K562 (cell line): ENCODE data around the gene NUTF2. TPM values are rescaled to one million over a fixed set of nuclear protein-coding genes. Genes with fewer than 3 reads are reported as not detected.

Experiments
- DACH1 ChIP-seq: fragments of 450-650 bp; IDR thresholded peaks from 2 replicates; pipeline ENCODE4 v1.6.1; 2018; ENCODE audit not compliant: partially characterized antibody
- HDAC1 ChIP-seq, 2 experiments: fragments of 450-650 bp; IDR thresholded peaks; 2 replicates each; pipeline ENCODE4 v1.6.1; 2016 to 2017; ENCODE audit warnings: inconsistent platforms in 1 of 2, mild to moderate bottlenecking in 1 of 2, moderate library complexity in 1 of 2
- IRF2 ChIP-seq: sonication (generic); formaldehyde crosslinking; IDR thresholded peaks from 2 replicates; pipeline ENCODE4 v1.8.1; 2022; ENCODE audit warnings: mild to moderate bottlenecking, missing genetic modification reagents
- JUNB ChIP-seq: fragments of 450-650 bp; formaldehyde crosslinking; conservative IDR thresholded peaks from 2 replicates; pipeline ENCODE4 v1.4.0; 2020; ENCODE audit warnings: mild to moderate bottlenecking
- LARP7 ChIP-seq: fragments of 450-650 bp; IDR thresholded peaks from 2 replicates; pipeline ENCODE4 v1.6.1; 2016
- NR2C2 ChIP-seq, 2 experiments: fragments of 200-800 bp in 1 of 2; sonication (Bioruptor generic) in 1 of 2; sonication (generic) in 1 of 2; formaldehyde crosslinking in 1 of 2; IDR thresholded peaks; 2 replicates each; pipeline versions ENCODE4 v1.6.1 to v1.8.0; 2016 to 2022; ENCODE audit warnings: mild to moderate bottlenecking in 1 of 2, missing compliant biosample characterization in 1 of 2, missing genetic modification characterization in 1 of 2, missing genetic modification reagents in 1 of 2
- REST ChIP-seq, 2 experiments: fragments of 450-650 bp; formaldehyde crosslinking in 1 of 2; IDR thresholded peaks; 2 replicates each; pipeline versions ENCODE4 v1.4.0 to v1.6.1; 2014 to 2020; ENCODE audit warnings: mild to moderate bottlenecking in 2 of 2, borderline replicate concordance in 1 of 2, low read depth in 1 of 2
- SMC3 ChIP-seq: conservative IDR thresholded peaks from 2 replicates; pipeline ENCODE4 v1.6.1; 2011; ENCODE audit warnings: low read depth, low read length, improper control_type of control experiment; ENCODE audit not compliant: insufficient read depth
- WHSC1 ChIP-seq: IDR thresholded peaks from one replicate; pipeline ENCODE4 v1.6.1; 2012; ENCODE audit warnings: low read length, control low read depth, inconsistent platforms
- ZBTB17 ChIP-seq: fragments of 450-650 bp; formaldehyde crosslinking; IDR thresholded peaks from 2 replicates; pipeline ENCODE4 v1.4.0; 2020; ENCODE audit warnings: mild to moderate bottlenecking
- ZNF316 ChIP-seq: fragments of 450-650 bp; IDR thresholded peaks from 2 replicates; pipeline ENCODE4 v1.6.1; 2016
- ZNF57 ChIP-seq: fragments of 450-650 bp; formaldehyde crosslinking; IDR thresholded peaks from 2 replicates; pipeline ENCODE4 v1.4.0; 2020; ENCODE audit warnings: mild to moderate bottlenecking, moderate library complexity
- ZNF668 ChIP-seq: fragments of 250-450 bp; sonication (Bioruptor Pico); IDR thresholded peaks from 2 replicates; pipeline ENCODE4 v1.8.0; 2022; ENCODE audit warnings: mild to moderate bottlenecking, inconsistent platforms
- polyA plus RNA-seq, 8 experiments: library from polyadenylated mRNA; depleted of rRNA in 4 of 8; stranded (reverse) in 5 of 8; unstranded in 3 of 8; fragments of >200 nt; fragmentation: Nextera tagmentation in 2 of 8; fragmentation: Illumina TruSeq in 1 of 8; extraction: Ambion mirVana in 2 of 8; extraction: Trizol in 1 of 8; gene quantifications; 2 replicates each; pipeline versions ENCODE4 v1.2.1 to v1.2.3, GENCODE V29; 2011 to 2014; ENCODE audit warnings: inconsistent platforms in 1 of 8, missing spikeins in 1 of 8
- total RNA-seq, 7 experiments: library from RNA; depleted of rRNA in 6 of 7; stranded (reverse); fragments of >200 nt in 6 of 7; fragmentation: Illumina TruSeq in 2 of 7; extraction: Trizol in 2 of 7; gene quantifications; 2 replicates each; pipeline versions ENCODE4 v1.2.1 to v1.2.3, GENCODE V29; 2011 to 2021; ENCODE audit warnings: low replicate concordance in 1 of 7
- TF ChIP-seq, protein P1 (sequence below), 2 experiments: fragments of 450-650 bp in 1 of 2; sonication (generic) in 1 of 2; formaldehyde crosslinking in 1 of 2; IDR thresholded peaks in 1 of 2; conservative IDR thresholded peaks in 1 of 2; 2 replicates each; pipeline versions ENCODE4 v1.6.1 to v1.8.1; 2016 to 2023; ENCODE audit warnings: mild to moderate bottlenecking in 2 of 2, moderate library complexity in 2 of 2, inconsistent platforms in 1 of 2, missing genetic modification reagents in 1 of 2
- TF ChIP-seq, protein P2 (sequence below), 2 experiments: IDR thresholded peaks; 2 replicates each; pipeline ENCODE4 v1.6.1; 2011; ENCODE audit warnings: borderline replicate concordance in 1 of 2, control low read depth in 1 of 2, low read depth in 1 of 2, low read length in 1 of 2, mild to moderate bottlenecking in 1 of 2, mixed read lengths in 1 of 2, moderate library complexity in 1 of 2; ENCODE audit not compliant: insufficient read depth in 1 of 2, insufficient read length in 1 of 2, poor library complexity in 1 of 2, severe bottlenecking in 1 of 2; ENCODE audit errors: extremely low read depth in 1 of 2

NUTF2 gene
- total and polyA plus RNA-seq, 9 of the 15 experiments (the other 6 are each of a cell fraction or from before 2014, with no cell fraction given), result 106 to 248 (median 147) TPM

DNA sequence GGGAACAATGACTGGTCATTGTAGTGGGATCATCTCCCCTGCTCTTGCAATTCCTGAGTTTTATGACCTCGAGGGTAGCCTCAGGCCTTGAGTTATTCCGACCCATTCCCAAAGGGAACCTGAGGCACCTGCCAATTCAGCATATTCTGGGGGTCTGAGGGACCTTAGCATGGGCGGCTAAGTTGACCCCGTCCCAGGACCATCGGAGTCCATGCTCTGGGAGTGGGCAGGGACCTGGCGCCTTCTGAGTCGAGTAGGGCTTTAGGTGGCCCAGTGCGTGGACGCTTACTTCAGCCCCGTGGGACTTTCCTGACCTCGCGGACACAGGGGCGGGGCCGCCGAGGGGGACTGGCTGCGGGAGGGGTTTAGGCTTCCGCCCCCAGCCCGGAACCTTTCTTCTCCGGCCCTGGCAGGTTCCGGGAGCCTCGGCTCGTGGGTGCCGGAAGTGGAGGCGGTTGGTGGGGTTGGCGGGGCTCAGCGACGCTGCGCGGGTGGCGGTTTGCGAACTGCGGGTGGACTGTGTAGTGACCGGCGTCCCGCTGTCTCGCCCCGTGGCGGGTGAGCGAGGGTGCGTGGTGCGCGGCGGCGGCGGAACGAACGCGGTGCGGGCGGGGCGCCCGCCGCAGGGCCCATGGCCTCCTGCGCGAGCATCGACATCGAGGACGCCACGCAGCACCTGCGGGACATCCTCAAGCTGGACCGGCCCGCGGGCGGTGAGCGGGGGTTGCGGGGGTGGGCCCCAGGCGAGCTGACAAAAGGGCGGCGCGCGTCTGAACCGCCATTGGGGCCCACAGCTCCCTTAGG is 26.1 kb downstream of the NUTF2 start, which contains the start of gene EDC4 (continued):
- peak; percentile 67; the same call in 1 of the 2 replicates for TF ChIP-seq NR2C2 (CRISPR knock-in tag; IDR thresholded peaks at IDR 0.05)
- TF ChIP-seq NR2C2 (tag; IDR thresholded peaks at IDR 0.05), result peak; percentile 88
- TF ChIP-seq LARP7, result no peak
- TF ChIP-seq, protein P1, sequence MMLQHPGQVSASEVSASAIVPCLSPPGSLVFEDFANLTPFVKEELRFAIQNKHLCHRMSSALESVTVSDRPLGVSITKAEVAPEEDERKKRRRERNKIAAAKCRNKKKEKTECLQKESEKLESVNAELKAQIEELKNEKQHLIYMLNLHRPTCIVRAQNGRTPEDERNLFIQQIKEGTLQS (IDR thresholded peaks at IDR 0.05), result no peak
- TF ChIP-seq, protein P1 (CRISPR knock-in tag; conservative IDR thresholded peaks at IDR 0.05), result no peak
- no peak for TF ChIP-seq IRF2
- TF ChIP-seq SMC3, result 0 out of 2 replicates have a peak, but pooled peaks have one; percentile 41
- peak; percentile 74 for TF ChIP-seq ZNF316
- TF ChIP-seq REST (IDR thresholded peaks at IDR 0.05; ENCODE audit: borderline replicate concordance), result 0 out of 2 replicates have a peak, but pooled peaks have one; percentile 19
- TF ChIP-seq REST (CRISPR knock-in tag; IDR thresholded peaks at IDR 0.05; ENCODE audit: low read depth), result no peak; the same call in 1 of the 2 replicates
- TF ChIP-seq JUNB (CRISPR knock-in tag), result 0 out of 2 replicates have a peak, but pooled peaks have one; percentile 2
- TF ChIP-seq ZNF668 (CRISPR knock-in tag), result no peak
- 0 out of 2 replicates have a peak, but pooled peaks have one; percentile 47 for TF ChIP-seq ZNF57
- TF ChIP-seq, protein P2, sequence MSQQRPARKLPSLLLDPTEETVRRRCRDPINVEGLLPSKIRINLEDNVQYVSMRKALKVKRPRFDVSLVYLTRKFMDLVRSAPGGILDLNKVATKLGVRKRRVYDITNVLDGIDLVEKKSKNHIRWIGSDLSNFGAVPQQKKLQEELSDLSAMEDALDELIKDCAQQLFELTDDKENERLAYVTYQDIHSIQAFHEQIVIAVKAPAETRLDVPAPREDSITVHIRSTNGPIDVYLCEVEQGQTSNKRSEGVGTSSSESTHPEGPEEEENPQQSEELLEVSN (IDR thresholded peaks at IDR 0.05; ENCODE audit: borderline replicate concordance in 1 of 2, extremely low read depth in 1 of 2, insufficient read depth in 1 of 2, insufficient read length in 1 of 2, low read depth in 1 of 2, low read length in 1 of 2, poor library complexity in 1 of 2, severe bottlenecking in 1 of 2), result peak; percentile 36 to 59
- TF ChIP-seq DACH1, result no peak
- TF ChIP-seq HDAC1 (IDR thresholded peaks at IDR 0.05), result peak in 1 of 2 experiments; percentile 81; a peak in 2 of 4 replicates
- peak; percentile 56 for TF ChIP-seq ZBTB17 (CRISPR knock-in tag)
- no peak for TF ChIP-seq WHSC1
